Measurements from ENCODE around the gene KBTBD12.

Gene KBTBD12

DNA sequence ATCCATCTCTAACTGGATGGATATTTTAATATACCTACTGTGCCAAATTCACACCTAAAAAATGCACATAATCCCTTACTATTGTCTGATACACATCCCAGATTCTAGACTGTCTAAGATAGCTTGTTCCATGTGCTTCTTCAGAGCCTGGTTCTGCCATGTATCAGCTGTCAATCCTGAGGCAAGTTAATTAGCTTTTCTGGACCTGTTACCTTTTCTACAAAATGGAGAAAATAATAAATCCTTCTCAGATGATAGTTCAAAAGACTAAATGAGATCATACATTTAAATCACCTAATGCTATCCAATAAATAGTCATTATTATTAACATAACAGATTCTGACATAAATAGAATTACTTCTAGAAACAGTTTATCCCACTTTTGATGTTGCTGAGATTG lies 66.1 kb downstream of the KBTBD12 start:
- DNase-seq (ENCODE audit: insufficient read length), result no peak
- FAIRE-seq, result no peak
- TF ChIP-seq POLR2A (IDR thresholded peaks at IDR 0.05; ENCODE audit: low read depth, low read length) (no peak), POLR2AphosphoS5 (IDR thresholded peaks at IDR 0.05; ENCODE audit: low read depth, low read length) (no peak), TAF1 (IDR thresholded peaks at IDR 0.05; ENCODE audit: borderline replicate concordance, low read depth, low read length) (no peak)

DNA sequence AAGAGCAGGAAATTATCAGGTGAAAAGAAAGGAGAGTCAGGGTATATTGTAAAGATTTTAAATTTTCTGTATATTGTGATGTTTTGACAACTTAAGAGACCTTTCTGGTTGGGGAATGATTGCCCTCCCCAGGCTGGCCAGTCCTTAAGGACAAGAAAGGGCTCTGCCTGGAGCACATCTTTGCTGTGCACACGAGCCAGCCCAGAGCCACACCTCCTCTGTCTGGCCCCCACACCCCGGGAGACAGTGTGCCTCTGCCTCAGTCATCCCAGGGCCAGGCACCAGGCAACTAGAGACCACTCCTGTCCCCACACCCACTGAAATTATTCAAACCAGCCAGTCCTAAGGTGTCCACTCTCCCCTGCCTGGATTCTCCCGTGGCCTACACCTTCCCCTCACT lies 67.1 kb downstream of the KBTBD12 start:
- no peak for FAIRE-seq
- no peak for TF ChIP-seq TAF1 (IDR thresholded peaks at IDR 0.05; ENCODE audit: borderline replicate concordance, low read depth, low read length)
- no peak for TF ChIP-seq POLR2A (IDR thresholded peaks at IDR 0.05; ENCODE audit: low read depth, low read length)
- no peak for TF ChIP-seq POLR2AphosphoS5 (IDR thresholded peaks at IDR 0.05; ENCODE audit: low read depth, low read length)
- no peak for DNase-seq (ENCODE audit: insufficient read length)

GRCh38 chr3:127984241-127984975 lies 69.4 kb downstream of the KBTBD12 start:
- TF ChIP-seq POLR2AphosphoS5 (IDR thresholded peaks at IDR 0.05; ENCODE audit: low read depth, low read length) (no peak), POLR2A (IDR thresholded peaks at IDR 0.05; ENCODE audit: low read depth, low read length) (no peak), TAF1 (IDR thresholded peaks at IDR 0.05; ENCODE audit: borderline replicate concordance, low read depth, low read length) (no peak)
- FAIRE-seq (no peak), DNase-seq (ENCODE audit: insufficient read length) (no peak)

DNA sequence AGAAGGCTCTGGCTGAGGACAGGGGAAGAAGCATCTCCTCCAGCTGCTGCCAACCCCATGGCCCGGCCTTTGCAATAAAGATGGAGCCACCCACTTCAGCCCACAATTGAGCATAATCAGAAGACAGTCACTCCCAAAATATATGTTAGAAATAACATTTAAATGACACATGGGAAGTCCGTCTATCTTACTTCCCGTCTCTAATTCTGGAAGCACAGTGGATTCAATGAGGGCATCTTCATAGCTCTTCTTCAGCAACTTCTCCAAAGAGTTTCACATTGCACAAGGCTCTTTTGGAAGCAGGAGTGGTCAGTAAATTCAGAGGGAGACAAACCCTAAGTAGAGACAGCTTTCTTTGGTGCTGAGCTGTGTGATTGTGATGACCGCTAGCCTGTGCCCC lies 70.2 kb downstream of the KBTBD12 start:
- no peak for TF ChIP-seq TAF1 (IDR thresholded peaks at IDR 0.05; ENCODE audit: borderline replicate concordance, low read depth, low read length)
- no peak for TF ChIP-seq POLR2AphosphoS5 (IDR thresholded peaks at IDR 0.05; ENCODE audit: low read depth, low read length)
- TF ChIP-seq POLR2A (IDR thresholded peaks at IDR 0.05; ENCODE audit: low read depth, low read length), result no peak
- no peak for FAIRE-seq

DNA sequence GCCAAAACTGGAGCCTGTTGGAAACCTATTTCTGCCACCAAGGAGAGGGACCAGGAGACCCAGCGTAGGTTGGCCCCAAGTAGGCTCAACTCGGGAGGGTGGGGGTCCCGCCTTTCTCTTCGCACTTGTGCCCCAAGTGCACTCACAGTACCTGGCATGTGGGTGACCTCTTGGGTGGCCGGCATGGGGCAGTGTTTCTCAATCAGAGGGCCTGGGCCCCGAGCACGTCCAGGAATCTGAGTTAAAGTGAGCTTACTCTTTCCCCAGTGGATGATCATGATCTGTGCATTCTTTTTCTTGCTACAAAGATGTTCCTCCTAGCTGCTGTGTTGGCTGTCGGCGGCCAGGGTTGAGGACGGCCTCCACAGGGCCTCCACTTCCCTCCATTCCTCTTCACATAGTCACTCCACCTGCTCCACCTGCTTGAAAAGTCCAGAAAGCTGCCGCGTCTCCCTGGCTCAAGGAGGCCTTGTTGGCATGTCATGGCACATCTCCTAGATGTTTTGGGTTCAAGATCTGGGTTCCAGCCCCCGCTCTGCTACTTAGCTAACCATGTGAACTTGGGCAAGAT lies 70.7 kb downstream of the KBTBD12 start:
- no peak for TF ChIP-seq POLR2AphosphoS5 (IDR thresholded peaks at IDR 0.05; ENCODE audit: low read depth, low read length)
- TF ChIP-seq POLR2A (IDR thresholded peaks at IDR 0.05; ENCODE audit: low read depth, low read length), result no peak
- TF ChIP-seq TAF1 (IDR thresholded peaks at IDR 0.05; ENCODE audit: borderline replicate concordance, low read depth, low read length), result no peak
- DNase-seq (ENCODE audit: insufficient read length) (no peak), FAIRE-seq (no peak)

More for the DNA sequence above, 70.2 kb downstream of the KBTBD12 start:
- no peak for DNase-seq (ENCODE audit: insufficient read length)

DNA sequence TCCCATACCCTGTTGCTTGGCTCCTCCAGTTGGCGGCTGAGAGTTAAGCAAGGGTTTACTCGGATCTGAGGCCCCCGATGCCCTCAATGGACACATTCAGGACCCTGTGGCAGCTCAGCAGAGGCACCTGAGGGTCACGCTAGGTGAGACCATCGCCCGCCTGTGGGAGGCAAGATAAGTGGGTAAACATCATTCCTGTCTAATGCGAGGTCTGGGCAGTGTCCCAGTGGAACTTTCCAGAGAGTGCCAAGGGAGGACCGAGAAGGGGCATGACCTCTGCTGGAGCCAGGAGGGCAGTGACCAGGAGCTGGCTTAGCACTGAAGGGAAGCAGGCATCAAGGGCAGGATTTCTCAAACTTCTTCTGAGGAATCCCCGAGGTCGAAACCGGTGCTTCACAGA lies 71.8 kb downstream of the KBTBD12 start:
- TF ChIP-seq TAF1 (IDR thresholded peaks at IDR 0.05; ENCODE audit: borderline replicate concordance, low read depth, low read length) (no peak), POLR2AphosphoS5 (IDR thresholded peaks at IDR 0.05; ENCODE audit: low read depth, low read length) (no peak), POLR2A (IDR thresholded peaks at IDR 0.05; ENCODE audit: low read depth, low read length) (no peak)
- no peak for FAIRE-seq
- no peak for DNase-seq (ENCODE audit: insufficient read length)

DNA sequence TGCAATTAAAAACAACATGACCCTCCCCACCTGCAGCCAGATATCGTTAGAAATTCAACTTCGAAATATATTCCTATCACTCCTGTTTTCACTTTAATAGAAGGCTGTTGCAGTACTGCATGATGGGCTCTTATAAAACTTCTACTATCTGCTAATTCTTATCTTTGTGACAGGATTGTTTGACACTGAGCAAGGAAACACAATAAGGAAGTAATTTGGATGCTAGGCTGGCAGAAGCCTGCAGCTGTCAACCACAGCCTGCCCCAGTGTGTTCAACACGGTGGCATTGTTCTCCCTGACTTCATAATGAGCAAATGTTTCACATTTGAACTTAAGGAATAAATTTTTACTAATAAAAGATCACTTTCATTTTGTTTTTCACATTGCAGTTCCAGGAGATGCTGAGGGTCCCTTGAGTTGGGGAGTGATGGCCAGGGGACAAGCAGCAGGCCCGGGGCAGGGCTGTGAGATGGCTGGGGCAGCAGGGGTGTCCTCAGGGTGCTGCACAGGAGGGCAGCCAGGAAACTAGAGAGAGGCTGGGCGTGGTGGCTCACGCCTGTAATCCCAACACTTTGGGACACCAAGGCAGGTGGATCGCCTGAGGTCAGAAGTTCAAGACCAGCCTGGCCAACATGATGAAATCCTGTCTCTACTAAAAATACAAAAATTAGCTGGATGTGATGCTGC lies 72.4 kb downstream of the KBTBD12 start:
- TF ChIP-seq TAF1 (IDR thresholded peaks at IDR 0.05; ENCODE audit: borderline replicate concordance, low read depth, low read length), result no peak
- no peak for TF ChIP-seq POLR2A (IDR thresholded peaks at IDR 0.05; ENCODE audit: low read depth, low read length)
- TF ChIP-seq POLR2AphosphoS5 (IDR thresholded peaks at IDR 0.05; ENCODE audit: low read depth, low read length), result no peak
- FAIRE-seq (no peak), DNase-seq (ENCODE audit: insufficient read length) (no peak)

GRCh38 chr3:127988770-127989557 lies 73.9 kb downstream of the KBTBD12 start:
- FAIRE-seq, result no peak
- TF ChIP-seq TAF1 (IDR thresholded peaks at IDR 0.05; ENCODE audit: borderline replicate concordance, low read depth, low read length) (no peak), POLR2A (IDR thresholded peaks at IDR 0.05; ENCODE audit: low read depth, low read length) (no peak), POLR2AphosphoS5 (IDR thresholded peaks at IDR 0.05; ENCODE audit: low read depth, low read length) (no peak)
- DNase-seq (ENCODE audit: insufficient read length), result no peak

GRCh38 chr3:127990051-127990450 lies 75.0 kb downstream of the KBTBD12 start:
- DNase-seq (ENCODE audit: insufficient read length) (no peak), FAIRE-seq (no peak)
- TF ChIP-seq TAF1 (IDR thresholded peaks at IDR 0.05; ENCODE audit: borderline replicate concordance, low read depth, low read length), result no peak
- TF ChIP-seq POLR2A (IDR thresholded peaks at IDR 0.05; ENCODE audit: low read depth, low read length), result no peak
- no peak for TF ChIP-seq POLR2AphosphoS5 (IDR thresholded peaks at IDR 0.05; ENCODE audit: low read depth, low read length)

DNA sequence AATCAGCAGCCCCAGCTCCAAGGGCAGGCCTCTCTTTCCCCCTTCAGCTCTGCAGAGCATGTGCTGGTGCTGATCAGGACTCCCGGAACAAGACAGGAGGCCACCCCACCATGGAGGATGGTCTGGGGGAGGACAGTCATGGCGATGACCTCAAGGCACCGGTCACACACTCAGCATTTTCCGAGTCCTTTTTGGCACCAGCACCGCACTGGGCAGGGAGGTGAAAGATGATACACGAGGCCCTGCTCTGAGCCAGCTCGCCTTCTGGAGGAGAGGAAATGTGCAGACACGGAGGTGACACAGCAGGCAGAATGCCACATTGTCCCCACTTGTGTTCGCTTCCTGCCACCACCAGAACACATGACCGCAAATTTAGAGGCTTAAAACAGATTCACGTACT lies 75.4 kb downstream of the KBTBD12 start:
- no peak for DNase-seq (ENCODE audit: insufficient read length)
- FAIRE-seq, result no peak
- TF ChIP-seq TAF1 (IDR thresholded peaks at IDR 0.05; ENCODE audit: borderline replicate concordance, low read depth, low read length), result no peak
- TF ChIP-seq POLR2AphosphoS5 (IDR thresholded peaks at IDR 0.05; ENCODE audit: low read depth, low read length), result no peak
- TF ChIP-seq POLR2A (IDR thresholded peaks at IDR 0.05; ENCODE audit: low read depth, low read length), result no peak

- DNase-seq (ENCODE audit: insufficient read length) (no peak), FAIRE-seq (no peak)
- TF ChIP-seq TAF1 (IDR thresholded peaks at IDR 0.05; ENCODE audit: borderline replicate concordance, low read depth, low read length) (no peak), POLR2AphosphoS5 (IDR thresholded peaks at IDR 0.05; ENCODE audit: low read depth, low read length) (no peak), POLR2A (IDR thresholded peaks at IDR 0.05; ENCODE audit: low read depth, low read length) (no peak)
These were observed 76.2 kb downstream of the KBTBD12 start for GRCh38 chr3:127991251-127991650.

All from GM12892 (cell line).